Vagina (tissue), 2 donors: Measurements from ENCODE around the gene GLP1R.

Experiments used
- CTCF ChIP-seq, 3 experiments: fragments of 450-650 bp in 2 of 3; fragments of 200-600 bp in 1 of 3; sonication (generic) in 1 of 3; IDR thresholded peaks; one replicate each; pipeline ENCODE4 v1.5.1; 2017 to 2019; ENCODE audit warnings: antibody characterized with exemption in 3 of 3, mild to moderate bottlenecking in 2 of 3, moderate library complexity in 2 of 3
- POLR2A ChIP-seq, 2 donors: fragments of 450-650 bp; IDR thresholded peaks; one replicate each; pipeline ENCODE4 v1.6.1; 2017; ENCODE audit warnings: antibody characterized with exemption in 2 of 2, mild to moderate bottlenecking in 2 of 2, moderate library complexity in 2 of 2
- POLR2AphosphoS5 ChIP-seq, 2 donors: sonication (generic); formaldehyde crosslinking; IDR thresholded peaks; one replicate each; pipeline ENCODE4 v1.9.0; 2017; ENCODE audit warnings: antibody characterized with exemption in 2 of 2, mild to moderate bottlenecking in 2 of 2, low read depth in 1 of 2; ENCODE audit not compliant: insufficient read depth in 1 of 2

- TF ChIP-seq CTCF (IDR thresholded peaks at IDR 0.05) (no peak), POLR2AphosphoS5 (IDR thresholded peaks at IDR 0.05; ENCODE audit: insufficient read depth in 1 of 2, low read depth in 1 of 2) (no peak), POLR2A (IDR thresholded peaks at IDR 0.05) (no peak)
These were observed 58.5 kb downstream of the GLP1R start for GRCh38 chr6:39107034-39107433.
